IMR-90 (cell line): ENCODE measurements around the gene RTN4RL2. TPM values are rescaled to one million over a fixed set of nuclear protein-coding genes. Genes with fewer than 3 reads are reported as not detected.

Experiments used
- ATAC-seq: fragments of 200-7000 bp; cut with Tn5 transposase; 2 replicates; pipeline ENCODE4 v1.9.1; 2020; ENCODE audit warnings: low read depth, mild to moderate bottlenecking, moderate library complexity
- BruUV-seq: library from RNA; stranded (reverse); fragments of 400-500 nt; replicated peaks from 2 replicates; lab custom pipeline; 2021; lab: Mats Ljungman, UMichigan
- CTCF ChIA-PET: fragments of 300-600 bp; formaldehyde crosslinking; extraction: SDS; loops from one replicate; lab custom pipeline; 2021; ENCODE audit warnings: antibody characterized with exemption; lab: Yijun Ruan, JAX
- POLR2A ChIA-PET: fragments of 300-600 bp; sonication (Branson Sonifier 250); formaldehyde crosslinking; loops from one replicate; lab custom pipeline; 2022; ENCODE audit warnings: antibody characterized with exemption; ENCODE audit not compliant: unreplicated experiment; lab: Charles Lee
- DNase-seq: peaks from one replicate; pipeline ENCODE4 v3.0.0; 2013
- H2AFZ ChIP-seq: replicated peaks from 2 replicates; pipeline ENCODE3; 2013; ENCODE audit warnings: low read length, mild to moderate bottlenecking; ENCODE audit not compliant: poor library complexity
- H2AK5ac ChIP-seq: 2 replicates; pipeline ENCODE4 v1.6.1; 2013; ENCODE audit warnings: low read depth, low read length, inconsistent platforms
- H2AK9ac ChIP-seq: replicated peaks from 2 replicates; pipeline ENCODE3; 2013; ENCODE audit warnings: mild to moderate bottlenecking, low read depth, low read length, moderate library complexity; ENCODE audit not compliant: poor library complexity
- H2BK120ac ChIP-seq: 2 replicates; pipeline ENCODE4 v1.6.1; 2013; ENCODE audit warnings: low read depth, low read length, inconsistent platforms
- H2BK15ac ChIP-seq: 3 replicates; pipeline ENCODE4 v1.6.1; 2013; ENCODE audit warnings: low read depth, low read length, inconsistent platforms
- H2BK20ac ChIP-seq: 2 replicates; pipeline ENCODE4 v1.6.1; 2013; ENCODE audit warnings: low read depth, mild to moderate bottlenecking, inconsistent platforms, low read length, moderate library complexity
- H2BK5ac ChIP-seq: 2 replicates; pipeline ENCODE4 v1.6.1; 2013; ENCODE audit warnings: mild to moderate bottlenecking, low read depth, low read length, inconsistent platforms; ENCODE audit not compliant: poor library complexity, severe bottlenecking
- H3K14ac ChIP-seq: replicated peaks from 2 replicates; pipeline ENCODE4 v1.6.1; 2013; ENCODE audit warnings: low read depth, low read length, inconsistent platforms
- H3K18ac ChIP-seq: 2 replicates; pipeline ENCODE4 v1.6.1; 2013; ENCODE audit warnings: low read depth, low read length, control low read depth
- H3K23ac ChIP-seq: 2 replicates; pipeline ENCODE4 v1.6.1; 2013; ENCODE audit warnings: low read depth, low read length, inconsistent platforms
- H3K27ac ChIP-seq: 2 replicates; pipeline ENCODE4 v1.5.1; 2013; ENCODE audit warnings: mild to moderate bottlenecking, control low read depth, low read length; ENCODE audit not compliant: insufficient read depth
- H3K27me3 ChIP-seq: 2 replicates; pipeline ENCODE4 v1.6.1; 2013; ENCODE audit warnings: low read length; ENCODE audit not compliant: control insufficient read depth, insufficient read depth
- H3K36me3 ChIP-seq: 2 replicates; pipeline ENCODE4 v1.6.1; 2013; ENCODE audit warnings: low read length, mixed read lengths; ENCODE audit not compliant: control insufficient read depth, insufficient read depth
- H3K4ac ChIP-seq: 2 replicates; pipeline ENCODE4 v1.6.1; 2013; ENCODE audit warnings: low read depth, low read length, inconsistent platforms
- H3K4me1 ChIP-seq: 2 replicates; pipeline ENCODE4 v1.6.1; 2013; ENCODE audit warnings: low read length, mixed read lengths; ENCODE audit not compliant: control insufficient read depth, insufficient read depth
- H3K4me2 ChIP-seq: 2 replicates; pipeline ENCODE4 v1.6.1; 2013; ENCODE audit warnings: low read depth, mild to moderate bottlenecking, control low read depth, low read length, moderate library complexity
- H3K4me3 ChIP-seq: 2 replicates; pipeline ENCODE4 v1.5.1; 2013; ENCODE audit warnings: low read depth, mild to moderate bottlenecking, control low read depth, low read length, moderate library complexity; ENCODE audit not compliant: insufficient read depth
- H3K56ac ChIP-seq: 2 replicates; pipeline ENCODE4 v1.6.1; 2013; ENCODE audit warnings: low read length, inconsistent platforms; ENCODE audit not compliant: insufficient read depth; ENCODE audit errors: extremely low read depth
- H3K79me1 ChIP-seq, 2 experiments: 2 replicates each; pipeline ENCODE4 v1.6.1; 2013; ENCODE audit warnings: low read length in 2 of 2, inconsistent platforms in 1 of 2, low read depth in 1 of 2
- H3K9ac ChIP-seq: 2 replicates; pipeline ENCODE4 v1.6.1; 2013; ENCODE audit warnings: low read depth, low read length, control low read depth
- H3K9me1 ChIP-seq: 2 replicates; pipeline ENCODE4 v1.6.1; 2013; ENCODE audit warnings: low read length, inconsistent platforms; ENCODE audit not compliant: insufficient read depth
- H3K9me3 ChIP-seq: 2 replicates; pipeline ENCODE4 v1.6.1; 2013; ENCODE audit warnings: low read length; ENCODE audit not compliant: control insufficient read depth, insufficient read depth
- H4K20me1 ChIP-seq: 2 replicates; pipeline ENCODE4 v1.6.1; 2013; ENCODE audit warnings: low read length, inconsistent platforms; ENCODE audit not compliant: insufficient read depth
- H4K5ac ChIP-seq: 2 replicates; pipeline ENCODE4 v1.6.1; 2013; ENCODE audit warnings: mild to moderate bottlenecking, low read depth, low read length, control low read depth
- H4K8ac ChIP-seq, 2 experiments: 2 replicates each; pipeline ENCODE4 v1.6.1; 2013; ENCODE audit warnings: low read depth in 2 of 2, low read length in 2 of 2, control low read depth in 1 of 2, inconsistent platforms in 1 of 2
- H4K91ac ChIP-seq: 2 replicates; pipeline ENCODE4 v1.6.1; 2013; ENCODE audit warnings: low read depth, low read length, inconsistent platforms; ENCODE audit not compliant: insufficient read depth
- CEBPB ChIP-seq: IDR thresholded peaks from 2 replicates; pipeline ENCODE4 v1.6.1; 2012; ENCODE audit warnings: low read depth, low read length, improper control_type of control experiment
- CHD1 ChIP-seq: IDR thresholded peaks from 2 replicates; pipeline ENCODE4 v1.6.1; 2012; ENCODE audit warnings: low read depth, low read length, improper control_type of control experiment
- WGBS, 2 experiments: methylation state at CpG; one replicate each; pipeline versions ENCODE4 v1.1.5 to v1.1.7; 2013; ENCODE audit warnings: missing lambda C conversion rate in 2 of 2; ENCODE audit not compliant: insufficient read length in 1 of 2; ENCODE audit errors: extremely low coverage in 2 of 2; 5-methylcytosine and 5-hydroxymethylcytosine counted together
- dilution Hi-C: fragments of 300-500 bp; cut with HindIII; formaldehyde crosslinking; loops from one replicate; pipeline ENCODE4 v1.14.3; 2018; ENCODE audit warnings: low sequenced_read_pairs; ENCODE audit not compliant: unreplicated experiment
- in situ Hi-C: fragments of 300-500 bp; cut with MboI; formaldehyde crosslinking; loops from 3 replicates; pipeline ENCODE4 v1.14.3; 2019; ENCODE audit warnings: low sequenced_read_pairs, inconsistent platforms, mixed read lengths
- intact Hi-C: fragments of 100-400 bp; cut with micrococcal nuclease; formaldehyde crosslinking; loops from 2 replicates; pipeline ENCODE4 v1.10.0; 2022
- polyA plus RNA-seq, 3 experiments: library from polyadenylated mRNA; depleted of rRNA; stranded (reverse); fragments of >200 nt; gene quantifications; 2 replicates each; pipeline ENCODE4 v1.2.3, GENCODE V29; 2012; ENCODE audit warnings: low replicate concordance in 1 of 3
- total RNA-seq: library from RNA; depleted of rRNA; stranded (reverse); fragments of >200 nt; gene quantifications from 2 replicates; pipeline ENCODE4 v1.2.3, GENCODE V29; 2012

RTN4RL2 gene
- total and polyA plus RNA-seq, 2 of the 4 experiments (the other 2 are of a cell fraction), result 1.5 TPM; not detected in 1

DNA sequence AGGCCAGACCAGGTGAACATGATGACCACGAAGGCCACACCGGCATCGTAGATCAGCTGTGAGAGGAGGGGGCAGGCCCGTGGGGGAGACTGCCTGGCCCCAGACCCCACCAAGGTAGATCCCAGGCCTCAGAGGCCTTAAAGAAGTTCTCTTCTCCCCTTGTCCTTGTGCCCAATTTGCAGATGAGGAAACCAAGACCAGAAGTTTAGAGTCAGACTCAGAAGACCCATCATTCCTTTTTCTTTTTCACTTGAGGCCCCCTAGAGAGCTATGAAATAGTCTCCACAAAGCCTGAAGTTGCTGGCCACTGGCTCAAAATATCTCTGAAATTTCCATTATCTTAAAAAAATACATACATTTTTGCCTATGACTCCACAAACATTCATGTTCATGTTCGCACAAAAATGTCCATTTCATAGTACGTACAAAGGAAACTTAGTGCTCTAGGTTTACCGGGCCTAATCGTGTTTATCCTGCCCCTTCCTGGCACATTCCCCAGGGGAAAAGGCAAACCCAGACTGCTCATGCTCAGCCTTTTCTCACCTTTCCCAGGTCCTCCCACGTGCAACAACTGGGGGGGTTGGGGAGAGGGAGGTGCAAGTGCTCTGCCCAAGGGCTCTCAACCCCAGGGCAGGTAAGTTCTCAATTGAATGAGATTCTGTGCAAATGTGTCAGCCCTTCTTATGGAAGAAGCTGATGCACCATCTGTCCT, 35.9 kb downstream of the RTN4RL2 start (continued):
- no peak for TF ChIP-seq CEBPB

DNA sequence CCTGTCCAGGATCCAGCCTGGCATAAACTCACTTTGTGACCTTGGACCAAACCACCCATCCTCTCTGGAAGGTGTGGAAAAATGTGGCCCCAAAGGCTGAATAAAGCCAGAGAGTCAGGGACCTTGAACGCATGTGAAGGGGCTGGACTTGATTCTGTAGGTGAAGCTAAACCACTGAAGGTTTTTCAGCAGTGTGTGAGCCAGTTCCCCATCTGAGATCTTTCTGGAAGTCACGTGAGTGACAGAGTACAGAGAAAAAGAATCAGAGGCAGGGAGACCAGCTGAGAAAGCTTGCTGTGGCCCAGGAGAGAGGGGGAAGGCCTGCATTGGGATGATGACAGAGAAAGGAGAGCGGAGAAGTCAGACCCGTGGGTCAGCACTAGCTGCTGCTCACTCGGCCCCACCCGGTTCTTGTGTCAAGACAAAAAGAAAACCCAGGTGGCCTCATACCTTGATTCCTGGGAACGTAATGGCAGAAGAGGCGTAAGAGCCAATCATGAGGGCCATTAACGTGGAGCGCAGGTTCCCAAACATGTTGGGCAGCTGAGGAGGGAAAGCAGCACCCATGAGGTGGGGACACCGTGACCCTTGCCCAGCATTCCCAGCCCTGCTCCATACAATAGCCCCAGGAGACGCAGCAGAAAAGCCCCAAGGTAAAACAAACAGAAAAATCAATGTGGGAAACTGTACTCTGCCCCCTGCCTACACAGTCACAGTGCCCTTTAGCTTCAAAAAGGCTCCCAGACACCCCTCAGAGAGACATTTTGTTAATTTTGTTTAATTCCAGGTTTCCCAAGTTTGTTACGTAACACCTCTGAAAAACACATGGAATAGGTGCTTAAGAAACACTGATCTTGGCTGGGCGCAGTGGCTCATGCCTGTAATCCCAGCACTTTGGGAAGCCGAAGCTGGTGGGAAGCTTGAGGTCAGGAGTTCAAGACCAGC, 37.2 kb downstream of the RTN4RL2 start:
- Histone ChIP-seq H2BK20ac (no peak overlapping the region), H3K23ac (no peak overlapping the region), H3K79me1 (peaks cover 3 to 14% of the 10 kb centered on the region in 2 experiments; a peak in 2 of 4 replicates), H3K14ac (no peak overlapping the region), H2AK9ac (peak overlapping the region; percentile 15), H3K36me3 (peaks cover 31% of the 10 kb centered on the region), H3K27me3 (no peaks in the 10 kb centered on the region), H2AFZ (peak overlapping the region; percentile 9), H3K4ac (no peak overlapping the region), H3K9me3 (no peaks in the 10 kb centered on the region), H3K56ac (no peak overlapping the region), H4K5ac (no peak overlapping the region), H3K27ac (no peak overlapping the region), H3K9ac (no peak overlapping the region), H2BK5ac (no peak overlapping the region), H3K9me1 (peaks cover 10% of the 10 kb centered on the region; the same call in 1 of the 2 replicates), H4K91ac (no peak overlapping the region), H2BK120ac (no peak overlapping the region), H4K8ac (no peak overlapping the region), H4K20me1 (no peaks in the 10 kb centered on the region; the same call in 1 of the 2 replicates), H3K4me1 (peaks cover 15% of the 10 kb centered on the region), H2BK15ac (no peak overlapping the region), H3K4me3 (no peak overlapping the region), H2AK5ac (no peak overlapping the region), H3K4me2 (no peak overlapping the region), H3K18ac (no peak overlapping the region)
- TF ChIP-seq CHD1 (no peak), CEBPB (peak; percentile 62)
- 86% methylated on average over 6 of the region's 15 CpGs; no CpG with 5 or more reads in 1 of the 2 experiments for WGBS, 2 experiments
- dilution Hi-C loops (no loop called here), in situ Hi-C loops (loop anchor here (10.0 to 25.0 kb wide), 2 partner anchors 147 to 1015 kb away; partner anchors contain the start of genes OR5B21 and YPEL4), intact Hi-C loops (no loop called here)
- no peak for DNase-seq
- CTCF ChIA-PET, result no interaction called here
- BruUV-seq, result no TSS peak
- no peak for ATAC-seq
- POLR2A ChIA-PET, result interaction anchor here (0.5 kb wide), 1 partner anchor 107 kb away, joined by 3 read pairs; no protein-coding TSS in a partner anchor
